Measurements from ENCODE around the gene SGO2. TPM values are rescaled to one million over a fixed set of nuclear protein-coding genes. Genes with fewer than 3 reads are reported as not detected.

SGO2 gene
- total RNA-seq, 1 donor from 2014 or later, result 1.7 TPM

- H3K36me3 ChIP-seq, result peaks cover 0 to 20% of the 10 kb centered on the region in 2 donors
- H3K4me3 ChIP-seq, result no peak overlapping the region
- H3K27me3 ChIP-seq, result no peaks in the 10 kb centered on the region
- TF ChIP-seq POLR2A (IDR thresholded peaks at IDR 0.05) (no peak), POLR2AphosphoS5 (IDR thresholded peaks at IDR 0.05; ENCODE audit: insufficient read depth in 1 of 2, low read depth in 1 of 2) (no peak)
- TF ChIP-seq, protein P1, sequence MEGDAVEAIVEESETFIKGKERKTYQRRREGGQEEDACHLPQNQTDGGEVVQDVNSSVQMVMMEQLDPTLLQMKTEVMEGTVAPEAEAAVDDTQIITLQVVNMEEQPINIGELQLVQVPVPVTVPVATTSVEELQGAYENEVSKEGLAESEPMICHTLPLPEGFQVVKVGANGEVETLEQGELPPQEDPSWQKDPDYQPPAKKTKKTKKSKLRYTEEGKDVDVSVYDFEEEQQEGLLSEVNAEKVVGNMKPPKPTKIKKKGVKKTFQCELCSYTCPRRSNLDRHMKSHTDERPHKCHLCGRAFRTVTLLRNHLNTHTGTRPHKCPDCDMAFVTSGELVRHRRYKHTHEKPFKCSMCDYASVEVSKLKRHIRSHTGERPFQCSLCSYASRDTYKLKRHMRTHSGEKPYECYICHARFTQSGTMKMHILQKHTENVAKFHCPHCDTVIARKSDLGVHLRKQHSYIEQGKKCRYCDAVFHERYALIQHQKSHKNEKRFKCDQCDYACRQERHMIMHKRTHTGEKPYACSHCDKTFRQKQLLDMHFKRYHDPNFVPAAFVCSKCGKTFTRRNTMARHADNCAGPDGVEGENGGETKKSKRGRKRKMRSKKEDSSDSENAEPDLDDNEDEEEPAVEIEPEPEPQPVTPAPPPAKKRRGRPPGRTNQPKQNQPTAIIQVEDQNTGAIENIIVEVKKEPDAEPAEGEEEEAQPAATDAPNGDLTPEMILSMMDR (IDR thresholded peaks at IDR 0.05), result no peak
- DNase-seq (ENCODE audit: extremely low spot score in 2 of 2), result no peak
- intact Hi-C loops (cut with DNase I), result loop anchor here (5.0 kb wide), 1 partner anchor 1930 kb away; no protein-coding TSS in a partner anchor
- peaks cover 11% of the 10 kb centered on the region for H3K4me1 ChIP-seq
- no peaks in the 10 kb centered on the region for H3K9me3 ChIP-seq
- no peak overlapping the region for H3K27ac ChIP-seq
Measured at GRCh38 chr2:200507179-200507578, 18.8 kb upstream of the SGO2 start.

- H3K9me3 ChIP-seq, result no peaks in the 10 kb centered on the region
- H3K36me3 ChIP-seq, result peaks cover 0 to 17% of the 10 kb centered on the region in 2 donors
- DNase-seq (ENCODE audit: extremely low spot score in 2 of 2), result no peak
- H3K27ac ChIP-seq, result peak overlapping the region; percentile 90
- intact Hi-C loops (cut with DNase I), result loop anchor here (5.0 kb wide), 1 partner anchor 1928 kb away; no protein-coding TSS in a partner anchor
- H3K4me3 ChIP-seq, result peak overlapping the region; percentile 69 to 88
- TF ChIP-seq, protein P1 (IDR thresholded peaks at IDR 0.05), result no peak
- no peak for TF ChIP-seq POLR2A (IDR thresholded peaks at IDR 0.05)
- no peak for TF ChIP-seq POLR2AphosphoS5 (IDR thresholded peaks at IDR 0.05; ENCODE audit: insufficient read depth in 1 of 2, low read depth in 1 of 2)
- H3K27me3 ChIP-seq, result no peaks in the 10 kb centered on the region
- peaks cover 11% of the 10 kb centered on the region for H3K4me1 ChIP-seq
Measured at GRCh38 chr2:200509235-200509611, 16.8 kb upstream of the SGO2 start.

GRCh38 chr2:200509612-200510433 lies 16.2 kb upstream of the SGO2 start, which contains the start of gene KCTD18:
Gene KCTD18, minus strand, starts transcription at chr2:200510068. Its CDS starts 3,052 bp downstream, at chr2:200507016.
- peak within 1 kb of the TSS; percentile 69 to 88 for H3K4me3 ChIP-seq
- peaks cover 0 to 11% of the 10 kb centered on the region in 2 donors for H3K36me3 ChIP-seq
- H3K9me3 ChIP-seq, result no peaks in the 10 kb centered on the region
- TF ChIP-seq POLR2A (IDR thresholded peaks at IDR 0.05), result peak in 1 of 2 donors; percentile 82
- peak in 1 of 2 donors; percentile 42 for TF ChIP-seq POLR2AphosphoS5 (IDR thresholded peaks at IDR 0.05; ENCODE audit: insufficient read depth in 1 of 2, low read depth in 1 of 2)
- TF ChIP-seq, protein P1 (IDR thresholded peaks at IDR 0.05), result peak; percentile 62 to 74 (median 73)
- H3K4me1 ChIP-seq, result peaks cover 11% of the 10 kb centered on the region
- no peak for DNase-seq (ENCODE audit: extremely low spot score in 2 of 2)
- H3K27me3 ChIP-seq, result no peaks in the 10 kb centered on the region
- intact Hi-C loops (cut with DNase I), result loop anchor here (5.0 kb wide), 1 partner anchor 1927 kb away; no protein-coding TSS in a partner anchor
- H3K27ac ChIP-seq, result peak within 1 kb of the TSS; percentile 90

GRCh38 chr2:200515155-200515554 lies 10.9 kb upstream of the SGO2 start:
- TF ChIP-seq, protein P1 (IDR thresholded peaks at IDR 0.05), result no peak
- TF ChIP-seq POLR2A (IDR thresholded peaks at IDR 0.05), result no peak
- no peak for TF ChIP-seq POLR2AphosphoS5 (IDR thresholded peaks at IDR 0.05; ENCODE audit: insufficient read depth in 1 of 2, low read depth in 1 of 2)
- no peak overlapping the region for H3K4me3 ChIP-seq
- no peaks in the 10 kb centered on the region for H3K4me1 ChIP-seq
- no peak for DNase-seq (ENCODE audit: extremely low spot score in 2 of 2)
- H3K36me3 ChIP-seq, result no peaks in the 10 kb centered on the region
- intact Hi-C loops (cut with DNase I), result no loop called here
- no peaks in the 10 kb centered on the region for H3K27me3 ChIP-seq
- no peaks in the 10 kb centered on the region for H3K9me3 ChIP-seq
- no peak overlapping the region for H3K27ac ChIP-seq

DNA sequence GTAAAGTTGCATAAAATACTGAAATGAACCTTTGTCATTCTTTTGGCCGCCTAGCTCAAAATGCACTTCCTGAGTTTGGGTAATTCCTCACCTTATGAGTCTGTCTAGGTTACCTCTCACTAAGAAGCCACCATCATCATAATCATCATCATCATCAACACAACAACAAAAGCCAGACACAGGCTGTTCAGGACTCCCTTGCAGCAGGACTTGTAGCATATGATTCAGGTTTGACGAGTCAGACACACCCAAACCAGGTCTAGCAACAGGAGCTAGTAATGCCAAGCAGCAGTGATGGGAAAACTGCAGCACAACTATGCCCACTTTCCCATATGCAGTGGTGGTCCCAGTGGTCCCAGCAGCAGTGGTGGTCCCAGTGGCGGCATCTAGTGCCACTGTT lies 2.8 kb upstream of the SGO2 start:
- Histone ChIP-seq H3K27ac (no peak overlapping the region), H3K36me3 (no peaks in the 10 kb centered on the region), H3K9me3 (no peaks in the 10 kb centered on the region), H3K4me1 (peaks cover 10% of the 10 kb centered on the region), H3K27me3 (no peaks in the 10 kb centered on the region), H3K4me3 (no peak overlapping the region)
- TF ChIP-seq, protein P1 (IDR thresholded peaks at IDR 0.05), result no peak
- no peak for TF ChIP-seq POLR2AphosphoS5 (IDR thresholded peaks at IDR 0.05; ENCODE audit: insufficient read depth in 1 of 2, low read depth in 1 of 2)
- TF ChIP-seq POLR2A (IDR thresholded peaks at IDR 0.05), result no peak
- intact Hi-C loops (cut with DNase I), result no loop called here
- no peak for DNase-seq (ENCODE audit: extremely low spot score in 2 of 2)
